Embryonic facial prominence (tissue), 1 donor: ENCODE data around the gene DUS4L.

Source experiments
- DNase-seq: peaks from one replicate; pipeline ENCODE4 v3.0.0-alpha.2; 2016; ENCODE audit errors: extremely low spot score

DUS4L gene

GRCh38 chr7:107579885-107580715, 16.3 kb downstream of the DUS4L start, which contains the start of gene BCAP29:
Gene BCAP29 (plus strand): TSS chr7:107580246. CDS start chr7:107580773, 527 bp downstream.
- DNase-seq: no peak

DNA sequence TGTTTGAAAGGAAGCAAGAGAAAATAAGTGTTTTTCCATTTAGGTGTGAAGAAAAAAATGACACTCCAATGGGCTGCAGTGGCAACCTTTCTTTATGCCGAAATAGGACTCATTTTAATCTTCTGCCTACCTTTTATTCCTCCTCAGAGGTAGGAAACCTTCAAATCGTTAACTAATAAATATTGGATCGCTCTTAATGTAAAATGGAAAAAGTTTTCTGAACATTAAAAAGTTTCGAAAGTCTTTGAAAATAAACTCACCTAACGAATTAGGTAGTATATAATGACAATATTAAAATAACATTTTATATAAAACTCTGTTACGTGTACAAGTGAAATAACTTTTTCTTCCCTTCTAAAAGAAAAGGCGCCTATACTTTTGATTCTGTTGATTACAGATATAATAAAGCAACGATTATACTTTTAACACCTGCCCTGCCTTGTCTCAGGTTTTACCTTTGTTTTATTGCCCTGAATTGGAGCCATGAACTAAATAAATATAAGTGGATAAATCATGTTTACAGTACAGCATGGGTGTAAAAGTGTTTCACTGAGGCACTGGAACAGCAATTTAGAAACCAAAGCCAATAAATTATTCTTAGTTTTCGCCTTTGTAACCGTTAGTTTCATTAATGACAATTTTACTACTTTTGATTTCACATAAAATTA, 17.1 kb downstream of the DUS4L start:
- DNase-seq: no peak

GRCh38 chr7:107581387-107582013, 17.7 kb downstream of the DUS4L start:
- DNase-seq: no peak

DNA sequence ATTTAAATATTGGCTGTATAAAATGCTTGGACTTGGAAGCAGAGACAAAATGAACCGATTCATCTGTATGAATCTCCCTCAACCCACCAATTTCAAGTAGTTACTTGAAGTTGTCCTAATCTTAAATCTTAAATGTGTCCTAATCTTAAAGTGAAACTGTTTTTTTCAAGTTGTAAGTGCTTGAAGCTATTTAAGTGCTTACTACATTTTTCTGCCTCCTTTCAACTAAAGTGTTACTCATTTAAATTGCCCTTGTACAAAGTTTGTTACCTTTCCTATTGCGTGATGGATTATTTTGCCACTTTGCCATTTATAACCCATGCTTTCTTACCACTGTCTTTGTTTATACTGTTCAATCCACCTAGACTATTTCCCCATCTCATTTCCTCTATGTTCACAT, 19.1 kb downstream of the DUS4L start:
- no peak for DNase-seq

DNA sequence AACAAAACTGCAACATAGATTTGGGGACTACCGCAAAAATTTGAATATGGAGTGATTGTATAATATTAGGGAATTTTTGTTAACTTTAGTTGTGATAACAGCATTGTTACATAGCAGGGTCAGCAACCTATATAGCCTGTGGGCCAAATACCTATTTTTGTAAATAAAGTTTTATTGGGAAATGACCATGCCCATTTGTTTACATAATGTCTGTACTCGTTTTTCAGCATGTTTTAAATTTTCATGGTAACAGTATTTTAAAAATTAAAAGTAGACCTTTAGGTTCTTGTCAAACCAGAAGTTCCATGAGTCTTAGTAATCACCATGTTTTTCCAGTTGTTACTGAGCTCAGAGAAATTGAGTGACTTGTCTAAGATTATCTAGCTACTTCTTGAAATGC, 20.9 kb downstream of the DUS4L start:
- no peak for DNase-seq

DNA sequence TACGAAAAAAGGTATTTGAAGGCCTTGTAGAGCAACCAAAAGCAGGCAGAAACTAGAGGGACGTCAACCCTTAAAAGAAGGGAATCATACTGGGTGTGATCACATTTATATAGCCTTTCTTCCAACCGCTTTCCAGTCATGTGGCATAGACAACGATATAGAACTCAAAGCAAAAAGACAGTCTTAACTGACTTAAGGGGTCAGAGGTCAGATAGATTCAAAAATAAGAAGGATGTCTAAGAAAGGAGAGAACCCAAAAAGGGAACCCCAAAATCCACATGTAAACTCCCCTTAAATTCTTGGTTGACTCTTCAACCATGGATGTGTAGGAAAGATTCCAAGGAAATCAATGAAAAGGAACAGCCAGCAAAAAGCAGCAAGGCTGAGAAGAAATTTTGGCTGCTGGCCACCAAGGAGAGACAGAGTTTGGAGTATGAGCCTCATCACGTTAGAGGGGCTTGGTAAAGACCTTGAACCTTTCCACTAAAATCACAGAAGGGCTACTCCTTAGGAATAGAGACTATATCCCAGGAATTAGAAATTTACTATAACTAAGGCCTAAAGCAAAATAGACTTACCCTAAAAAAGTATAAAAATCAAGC, 24.9 kb downstream of the DUS4L start:
- DNase-seq: no peak

GRCh38 chr7:107591421-107591820, 27.6 kb downstream of the DUS4L start:
- DNase-seq: no peak

DNA sequence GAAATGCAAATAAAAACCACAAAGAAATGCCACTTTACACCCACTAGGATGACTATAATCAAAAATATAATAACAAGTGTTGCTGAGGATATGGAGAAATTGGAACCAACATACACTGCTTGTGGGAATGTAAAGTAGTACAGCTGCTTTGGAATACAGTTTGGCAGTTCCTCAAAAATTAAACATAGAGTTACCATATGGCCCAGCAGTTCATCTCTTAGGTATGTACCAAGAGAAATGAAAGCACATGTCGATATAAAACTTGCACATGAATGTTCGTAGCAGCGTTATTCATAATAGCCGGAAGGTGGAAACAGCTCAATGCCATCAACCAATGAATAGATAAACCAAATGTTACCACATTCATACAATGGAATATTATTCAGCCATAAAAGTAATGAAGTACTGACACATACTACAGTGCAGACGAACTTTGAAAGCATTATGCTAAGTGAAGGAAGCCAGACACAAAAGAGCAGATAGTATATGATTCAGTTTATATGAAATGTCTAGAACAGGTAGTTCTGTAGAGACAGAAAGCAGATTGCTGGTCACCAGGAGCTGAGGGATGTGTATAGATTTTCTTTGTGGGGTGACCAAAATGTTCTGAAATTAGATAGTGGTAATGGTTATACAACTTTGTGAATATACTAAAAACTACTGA, 28.7 kb downstream of the DUS4L start:
- no peak for DNase-seq

DNA sequence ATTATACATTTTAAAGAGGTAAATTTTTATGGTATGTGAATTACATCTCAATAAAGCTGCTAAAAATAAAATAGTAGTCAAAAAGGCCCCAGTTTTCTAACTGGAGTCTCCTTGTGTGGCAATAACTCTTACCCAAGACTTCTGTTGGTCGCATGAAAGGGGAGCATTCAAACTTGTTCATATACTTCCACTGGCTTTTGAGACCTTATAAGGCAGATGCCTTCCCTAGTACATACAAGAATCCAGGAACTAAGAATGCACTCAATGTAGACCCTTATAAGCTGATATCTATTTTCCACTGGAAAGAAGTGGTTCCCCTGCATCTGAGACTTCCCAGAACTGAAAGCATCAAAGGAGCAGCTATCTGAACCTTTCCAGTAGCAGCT, 29.2 kb downstream of the DUS4L start:
- no peak for DNase-seq

- no peak for DNase-seq
Measured at GRCh38 chr7:107594961-107595737, 31.4 kb downstream of the DUS4L start.

DNA sequence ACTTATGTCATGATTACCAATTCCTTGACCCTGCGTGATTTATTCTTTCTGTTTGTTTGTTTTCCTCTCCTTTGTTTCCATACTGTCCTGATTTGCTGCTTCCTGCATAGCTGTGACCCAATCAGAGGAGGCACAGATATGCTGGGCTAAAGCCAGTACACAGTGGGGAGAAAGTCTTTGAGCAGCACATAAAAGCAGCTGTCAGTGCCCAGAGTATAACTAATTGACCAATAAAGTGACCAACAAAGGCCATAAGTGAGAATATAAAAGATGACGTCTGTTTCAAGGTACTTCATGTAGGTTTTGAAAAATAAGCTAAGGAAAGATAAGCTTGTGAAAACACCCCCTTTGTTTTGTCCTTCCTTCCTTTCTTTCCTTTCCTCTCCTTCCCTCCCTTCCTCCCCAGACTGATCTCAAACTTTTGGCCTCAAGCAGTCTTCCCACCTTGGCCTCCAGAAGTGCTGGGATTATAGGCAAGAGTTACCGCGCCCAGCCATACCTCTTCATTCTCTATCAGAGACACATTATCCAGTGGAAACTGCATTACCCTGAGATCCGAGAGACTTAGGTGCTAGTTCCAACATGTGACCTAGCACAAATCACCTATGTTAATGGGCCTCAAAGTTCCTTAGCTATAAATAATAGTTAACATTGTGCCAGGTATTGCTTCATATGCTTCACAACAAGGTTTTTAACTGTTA, 33.3 kb downstream of the DUS4L start:
- no peak for DNase-seq

DNA sequence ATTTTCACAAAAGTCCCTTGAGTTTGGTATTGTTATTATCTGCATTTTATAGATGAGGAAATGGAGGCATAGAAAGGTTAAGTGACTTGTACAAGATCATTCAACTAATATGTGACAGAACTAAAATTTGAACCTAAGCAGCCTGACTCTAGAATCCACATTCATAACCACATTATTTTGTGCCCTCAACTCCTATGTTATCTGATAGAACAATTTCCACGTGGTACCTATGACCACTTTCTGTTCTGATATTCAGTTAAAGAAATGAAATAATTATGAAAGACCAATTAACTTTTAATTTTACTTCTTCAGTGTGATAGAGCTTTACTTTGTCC, 33.8 kb downstream of the DUS4L start:
- no peak for DNase-seq

DNA sequence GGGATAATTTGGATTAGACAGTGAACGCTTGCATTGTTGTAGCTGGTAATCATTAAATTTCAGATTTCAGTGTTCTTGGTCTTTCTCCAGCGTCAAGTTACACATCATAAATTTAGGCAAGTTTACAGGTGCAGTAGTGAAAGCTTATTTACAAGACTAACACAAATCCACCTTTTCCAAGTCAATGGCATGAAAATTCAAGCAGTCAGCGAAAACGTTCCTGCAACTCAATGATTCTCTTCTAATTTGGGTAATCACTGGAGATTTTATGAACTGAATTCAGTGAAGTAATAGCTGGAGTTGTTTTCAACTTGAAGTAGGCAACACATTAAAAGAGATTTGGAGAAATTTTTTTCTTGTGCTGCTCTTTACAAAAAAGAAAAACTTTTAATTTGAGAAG, 34.2 kb downstream of the DUS4L start:
- no peak for DNase-seq

DNA sequence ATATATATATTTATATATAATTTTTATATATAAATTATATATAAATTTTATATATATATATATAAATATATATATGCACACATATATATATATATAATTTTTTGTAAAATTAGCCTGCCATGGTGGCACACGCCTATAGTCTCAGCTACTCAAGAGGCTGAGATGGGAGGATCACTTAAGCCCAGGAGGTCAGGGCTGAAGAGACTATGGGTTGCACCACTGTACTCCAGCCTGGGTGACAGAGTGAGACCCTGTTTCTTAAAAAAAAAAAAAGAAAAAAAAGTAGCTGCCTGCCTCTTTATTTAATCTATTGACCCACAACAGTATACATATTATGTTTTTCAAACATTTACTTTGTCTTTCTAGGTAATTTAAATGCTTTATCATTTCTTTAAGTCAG, 35.5 kb downstream of the DUS4L start:
- no peak for DNase-seq

DNA sequence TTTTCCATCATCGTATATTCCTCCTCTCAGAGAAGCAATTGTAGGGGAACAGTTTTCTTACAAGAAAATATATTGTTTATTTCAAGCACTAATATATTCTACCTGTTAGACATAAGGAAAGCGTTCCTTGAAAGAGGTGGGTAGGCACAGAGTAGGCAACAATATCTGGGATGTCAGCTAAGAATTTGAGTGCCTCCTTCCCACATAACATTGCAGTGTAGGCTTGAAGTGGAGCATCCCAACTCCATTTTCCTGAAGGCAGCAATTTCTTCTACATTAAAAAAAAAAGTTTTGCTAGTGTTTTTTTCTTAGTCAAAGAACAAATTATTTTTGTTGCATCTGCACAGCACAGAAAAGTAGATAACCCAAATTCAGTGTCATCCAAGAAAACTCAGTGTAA, 37.0 kb downstream of the DUS4L start:
- DNase-seq: no peak

DNA sequence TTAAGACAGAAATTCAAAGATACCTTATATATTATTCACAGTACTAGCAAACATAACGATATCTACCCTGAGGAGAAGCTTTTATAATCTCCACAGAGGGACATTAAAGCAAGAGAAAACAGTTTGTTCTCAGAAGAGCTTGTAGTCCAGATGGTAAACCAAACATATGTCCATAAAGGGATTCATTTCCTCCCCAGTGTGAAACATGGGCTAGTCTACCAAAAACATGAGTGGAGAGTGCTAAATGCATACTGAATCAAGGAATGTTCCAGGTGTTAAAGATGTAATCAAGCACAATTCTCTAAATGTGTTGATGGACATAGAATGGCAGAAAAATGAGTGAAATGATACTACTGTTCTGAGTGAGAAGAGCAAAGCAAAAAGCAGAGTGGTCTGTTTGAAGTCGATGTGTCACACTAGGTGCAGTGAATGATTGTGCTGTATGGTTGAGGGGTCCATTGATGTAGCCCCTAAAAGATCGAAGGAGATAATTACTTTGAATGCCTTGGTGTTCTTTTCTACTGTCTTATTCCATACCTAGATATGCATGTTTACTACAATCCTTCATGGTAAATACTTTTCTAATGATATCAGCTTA, 41.5 kb downstream of the DUS4L start:
- no peak for DNase-seq

DNA sequence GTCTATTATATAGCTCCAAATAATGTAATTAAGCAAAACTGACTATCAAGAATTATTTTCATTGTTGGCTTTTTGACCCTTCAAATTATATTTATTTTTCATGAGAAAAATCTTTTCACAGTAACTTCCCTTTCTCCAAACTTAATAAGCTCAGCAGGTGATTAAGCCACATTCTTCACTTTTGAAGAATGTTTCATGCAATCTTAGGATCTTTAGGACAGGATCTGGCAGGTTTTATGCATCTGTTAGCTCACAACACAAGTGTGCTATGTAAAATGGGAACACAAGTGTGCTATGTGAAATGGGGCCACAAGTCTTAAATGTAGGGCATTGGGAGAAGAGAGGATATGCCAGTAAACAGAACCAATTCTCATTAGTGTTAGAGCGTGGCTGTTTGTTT, 42.5 kb downstream of the DUS4L start:
- no peak for DNase-seq

DNA sequence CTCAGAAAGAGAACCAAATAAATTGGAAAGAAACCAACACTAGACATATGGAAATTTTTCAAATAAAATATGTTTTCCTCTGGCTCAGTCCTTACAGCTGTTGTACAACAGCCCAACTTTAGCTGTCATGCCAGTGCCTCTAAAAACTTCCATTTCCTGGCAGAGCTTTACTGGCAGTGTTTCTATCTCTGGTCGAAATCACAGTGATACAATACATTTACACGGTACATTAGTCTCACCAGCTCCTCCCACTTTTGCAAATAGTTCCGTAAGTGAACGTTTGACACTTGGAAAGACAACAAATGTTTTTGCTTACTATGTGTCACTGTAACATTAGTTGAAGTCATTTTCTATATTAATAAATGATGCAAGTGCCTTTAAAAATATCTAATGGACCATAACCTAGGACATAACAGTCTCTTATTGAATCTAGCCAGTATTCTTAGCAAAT, 46.1 kb downstream of the DUS4L start:
- no peak for DNase-seq

GRCh38 chr7:107610323-107610722, 46.6 kb downstream of the DUS4L start:
- DNase-seq: no peak

- DNase-seq: no peak
Measured at GRCh38 chr7:107613439-107613838, 49.7 kb downstream of the DUS4L start.
